Gastroesophageal sphincter (tissue), 4 donors: Measurements from ENCODE around the gene ZNF37A. TPM values are rescaled to one million over a fixed set of nuclear protein-coding genes. Genes with fewer than 3 reads are reported as not detected.

ENCODE experiments used
- ATAC-seq: fragments of 150-250 bp; one replicate; pipeline ENCODE4 v1.9.1; 2016; ENCODE audit warnings: mild to moderate bottlenecking, moderate library complexity
- H3K27ac ChIP-seq, 4 donors: fragments of 200-600 bp; sonication (generic) in 3 of 4; 1 replicate in 3 of 4; 2 replicates in 1 of 4; pipeline ENCODE4 v1.5.1; 2016 to 2019
- H3K27me3 ChIP-seq: fragments of 200-600 bp; sonication (generic); one replicate; pipeline ENCODE4 v1.5.1; 2019
- H3K36me3 ChIP-seq, 2 donors: fragments of 200-600 bp; sonication (generic); one replicate each; pipeline ENCODE4 v1.5.1; 2019; ENCODE audit warnings: control low read depth in 1 of 2
- H3K4me1 ChIP-seq, 3 donors: fragments of 200-600 bp; sonication (generic); 1 replicate in 2 of 3; 2 replicates in 1 of 3; pipeline ENCODE4 v1.5.1; 2016 to 2019; ENCODE audit warnings: control low read depth in 2 of 3
- H3K4me3 ChIP-seq, 2 donors: fragments of 200-600 bp; sonication (generic); one replicate each; pipeline ENCODE4 v1.5.1; 2019; ENCODE audit warnings: mild to moderate bottlenecking in 1 of 2, moderate library complexity in 1 of 2
- H3K9me3 ChIP-seq, 3 donors: fragments of 200-600 bp; sonication (generic); one replicate each; pipeline ENCODE4 v1.5.1; 2017 to 2019; ENCODE audit warnings: control low read depth in 2 of 3
- CTCF ChIP-seq, 4 experiments: fragments of 200-600 bp in 2 of 4; fragments of 450-650 bp in 2 of 4; sonication (generic) in 1 of 4; IDR thresholded peaks; one replicate each; pipeline ENCODE4 v1.5.1; 2017 to 2019; ENCODE audit warnings: antibody characterized with exemption in 4 of 4, mild to moderate bottlenecking in 2 of 4, moderate library complexity in 2 of 4
- EP300 ChIP-seq: sonication (generic); formaldehyde crosslinking; IDR thresholded peaks from one replicate; pipeline ENCODE4 v1.6.1; 2017; ENCODE audit warnings: antibody characterized with exemption, mild to moderate bottlenecking
- POLR2A ChIP-seq, 2 donors: fragments of 450-650 bp; IDR thresholded peaks; one replicate each; pipeline ENCODE4 v1.6.1; 2017; ENCODE audit warnings: antibody characterized with exemption in 2 of 2, mild to moderate bottlenecking in 2 of 2, moderate library complexity in 1 of 2
- POLR2AphosphoS5 ChIP-seq: sonication (generic); formaldehyde crosslinking; IDR thresholded peaks from one replicate; pipeline ENCODE4 v1.6.1; 2017; ENCODE audit warnings: antibody characterized with exemption
- WGBS, 2 donors: methylation state at CpG; one replicate each; pipeline ENCODE4 v1.1.5; 2018; ENCODE audit warnings: low coverage in 1 of 2; 5-methylcytosine and 5-hydroxymethylcytosine counted together
- total RNA-seq, 4 donors: library from RNA; depleted of rRNA; stranded (reverse); fragments of >200 nt; gene quantifications; one replicate each; pipeline ENCODE4 v1.1.0, GENCODE V29; 2016

The ZNF37A gene
- total RNA-seq, 4 donors from 2014 or later: 15.3 to 30.6 (median 22.5) TPM

GRCh38 chr10:38094927-38095574 is 914 bp downstream of the ZNF37A start:
- Histone ChIP-seq H3K36me3 (peaks cover 4 to 45% of the 10 kb centered on the region in 2 donors), H3K9me3 (peaks cover 0 to 12% (median 0%) of the 10 kb centered on the region in 3 donors), H3K4me3 (peak overlapping the region; percentile 79 to 91), H3K27ac (peak overlapping the region; percentile 81 to 93 (median 91)), H3K27me3 (no peaks in the 10 kb centered on the region), H3K4me1 (peaks cover 0 to 20% (median 4%) of the 10 kb centered on the region in 3 donors)
- no peak for ATAC-seq
- 87 to 94% methylated on average over 6 to 8 of the region's 21 CpGs for WGBS, 2 donors
- TF ChIP-seq CTCF (IDR thresholded peaks at IDR 0.05): no peak
- TF ChIP-seq EP300: no peak
- TF ChIP-seq POLR2AphosphoS5: no peak
- TF ChIP-seq POLR2A (IDR thresholded peaks at IDR 0.05): no peak

DNA sequence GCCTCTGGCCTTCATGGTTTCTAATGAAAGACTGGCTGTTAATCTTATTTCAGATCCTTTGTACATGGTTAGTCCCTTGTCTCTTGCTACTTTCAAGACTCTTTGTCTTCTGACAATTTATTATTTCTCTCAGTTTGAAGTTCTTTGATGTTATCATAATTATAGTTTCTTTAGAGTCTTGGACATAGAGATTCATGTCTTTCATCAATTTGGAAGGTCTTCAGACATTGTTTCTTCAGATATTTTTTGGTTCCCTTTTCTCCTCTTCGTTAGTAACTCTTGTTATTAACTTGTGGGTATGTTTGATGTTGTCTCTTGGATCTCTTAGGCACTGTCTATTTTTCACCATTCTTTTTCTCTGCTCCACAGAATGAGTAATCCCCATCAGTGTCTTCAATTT is 8.7 kb downstream of the ZNF37A start:
- Histone ChIP-seq H3K36me3 (peaks cover 11 to 92% of the 10 kb centered on the region in 2 donors), H3K9me3 (peaks cover 0 to 89% (median 7%) of the 10 kb centered on the region in 3 donors), H3K4me3 (no peak overlapping the region), H3K27me3 (no peaks in the 10 kb centered on the region), H3K27ac (no peak overlapping the region), H3K4me1 (no peaks in the 10 kb centered on the region)
- WGBS, 2 donors: 100% methylated on average over 1 of the region's 1 CpG
- no peak for ATAC-seq
- no peak for TF ChIP-seq CTCF (IDR thresholded peaks at IDR 0.05)
- no peak for TF ChIP-seq POLR2A (IDR thresholded peaks at IDR 0.05)
- TF ChIP-seq EP300: no peak
- TF ChIP-seq POLR2AphosphoS5: no peak

- WGBS, 2 donors: 94 to 100% methylated on average over 3 of the region's 3 CpGs
- peaks cover 11 to 83% of the 10 kb centered on the region in 2 donors for H3K36me3 ChIP-seq
- H3K4me3 ChIP-seq: no peak overlapping the region
These were observed 9.6 kb downstream of the ZNF37A start for GRCh38 chr10:38103756-38104155.

DNA sequence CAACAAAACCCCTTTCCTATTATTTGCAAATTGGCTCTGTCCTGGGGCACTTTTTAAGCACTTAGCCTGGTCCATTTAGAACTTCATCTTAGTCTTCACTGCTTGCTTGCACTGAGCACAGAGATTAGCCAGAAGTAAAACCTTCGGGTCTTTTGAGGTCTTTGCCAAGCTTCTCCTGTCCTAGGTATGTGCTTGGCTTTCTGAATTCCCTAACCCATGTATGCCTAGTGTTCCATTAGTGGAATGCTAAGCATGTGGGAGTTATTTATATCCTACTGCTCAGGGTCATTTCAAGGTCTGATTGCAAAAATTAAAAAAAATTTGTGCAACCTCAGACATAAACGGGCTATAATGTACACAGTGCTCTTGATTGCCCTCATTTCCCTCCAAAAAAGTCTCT is 18.0 kb downstream of the ZNF37A start:
- TF ChIP-seq CTCF (IDR thresholded peaks at IDR 0.05) (no peak), EP300 (no peak), POLR2A (IDR thresholded peaks at IDR 0.05) (no peak), POLR2AphosphoS5 (no peak)
- Histone ChIP-seq H3K27me3 (no peaks in the 10 kb centered on the region), H3K4me3 (no peak overlapping the region), H3K36me3 (peaks cover 18 to 56% of the 10 kb centered on the region in 2 donors), H3K27ac (no peak overlapping the region), H3K9me3 (peaks cover 7 to 100% (median 11%) of the 10 kb centered on the region in 3 donors), H3K4me1 (no peaks in the 10 kb centered on the region)
- WGBS, 2 donors: 89 to 96% methylated on average over 1 to 2 of the region's 2 CpGs
- ATAC-seq: no peak

More at GRCh38 chr10:38103756-38104155, 9.6 kb downstream of the ZNF37A start:
- H3K9me3 ChIP-seq: peaks cover 1 to 98% (median 7%) of the 10 kb centered on the region in 3 donors
- no peak overlapping the region for H3K27ac ChIP-seq
- no peaks in the 10 kb centered on the region for H3K27me3 ChIP-seq
- H3K4me1 ChIP-seq: no peaks in the 10 kb centered on the region
- TF ChIP-seq POLR2A (IDR thresholded peaks at IDR 0.05) (no peak), POLR2AphosphoS5 (no peak), EP300 (no peak), CTCF (IDR thresholded peaks at IDR 0.05) (no peak)
- ATAC-seq: no peak
